Melanocyte of skin (primary cell): ENCODE measurements around the gene SH3TC2. TPM values are rescaled to one million over a fixed set of nuclear protein-coding genes. Genes with fewer than 3 reads are reported as not detected.

Experiments used
- small RNA-seq, 2 donors: library from RNA; depleted of rRNA; stranded (forward); fragments of <200 nt; gene quantifications; one replicate each; pipeline ENCODE3, GENCODE V24; 2012
- total RNA-seq, 2 donors: library from RNA; depleted of rRNA; stranded (reverse); fragments of >200 nt; gene quantifications; 2 replicates each; pipeline ENCODE4 v1.2.3, GENCODE V29; 2012

The SH3TC2 gene
- total RNA-seq = 10 to 100 TPM; 14.5 to 22.0 TPM

DNA sequence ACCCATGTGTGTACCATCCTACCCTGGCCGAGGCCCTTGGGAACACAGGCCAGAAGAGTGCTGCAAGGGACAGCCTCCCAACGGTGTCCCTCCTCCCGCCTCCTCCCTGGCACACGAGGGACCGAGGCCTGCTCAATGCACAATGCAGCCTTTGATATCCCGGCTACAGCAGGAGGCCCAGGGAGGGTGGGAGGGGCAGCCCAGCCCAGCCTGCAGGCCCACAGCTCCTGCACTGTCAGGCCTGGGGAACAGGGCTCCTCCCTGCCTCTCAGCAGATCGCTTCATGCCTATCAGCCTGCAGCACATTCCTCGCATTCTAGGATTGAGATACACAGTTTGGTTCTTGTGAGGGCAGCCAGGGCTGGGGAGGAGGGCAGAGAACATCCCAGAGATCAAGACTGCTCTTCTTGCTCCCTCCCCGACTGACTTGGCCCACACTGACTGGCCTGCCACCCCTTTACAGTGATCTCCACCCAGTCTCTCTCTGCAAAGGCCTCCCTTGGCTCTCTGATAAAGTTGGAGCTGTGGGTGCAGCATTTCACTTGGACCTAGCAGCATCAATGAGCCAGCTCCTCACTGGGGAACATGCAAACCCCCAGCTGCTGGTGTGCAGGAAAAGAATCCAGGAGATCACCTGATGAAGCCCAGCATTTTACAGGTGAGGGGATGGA lies at the start of gene SH3TC2:
TSS of gene SH3TC2 (minus strand) at position 46 of the 671 bp plus-strand sequence. CDS start at position 6, 40 bp downstream.

Small RNA genes lying within 50 kb of the gene (small RNA-seq; reads per million reads assigned to genes)
- gene MIR584 = 4.8 to 6.0 reads per million in 2 donors
- 0 reads per million in 2 donors for gene RNU6-732P

Other genes with a start within 250 kb of the SH3TC2 start
- gene ADRB2, start 236.5 kb downstream of the SH3TC2 start, total RNA-seq = 1 to 10 TPM in 1 of 2 donors, under 1 TPM in 1; 0.34 to 2.7 TPM
- gene ABLIM3, start 78.4 kb upstream of the SH3TC2 start, total RNA-seq = 1 to 10 TPM; 5.2 to 6.0 TPM
- gene AFAP1L1, start 208.8 kb upstream of the SH3TC2 start, total RNA-seq = 10 to 100 TPM in 1 of 2 donors, 1 to 10 TPM in 1; 7.9 to 21.0 TPM